Measurements from ENCODE around the gene PLG.
"Not testable (repeated sequence)": the region's sequence is repeated elsewhere in the genome, so short reads cannot be mapped to it uniquely, and the experiment has no call there.

Gene PLG

DNA sequence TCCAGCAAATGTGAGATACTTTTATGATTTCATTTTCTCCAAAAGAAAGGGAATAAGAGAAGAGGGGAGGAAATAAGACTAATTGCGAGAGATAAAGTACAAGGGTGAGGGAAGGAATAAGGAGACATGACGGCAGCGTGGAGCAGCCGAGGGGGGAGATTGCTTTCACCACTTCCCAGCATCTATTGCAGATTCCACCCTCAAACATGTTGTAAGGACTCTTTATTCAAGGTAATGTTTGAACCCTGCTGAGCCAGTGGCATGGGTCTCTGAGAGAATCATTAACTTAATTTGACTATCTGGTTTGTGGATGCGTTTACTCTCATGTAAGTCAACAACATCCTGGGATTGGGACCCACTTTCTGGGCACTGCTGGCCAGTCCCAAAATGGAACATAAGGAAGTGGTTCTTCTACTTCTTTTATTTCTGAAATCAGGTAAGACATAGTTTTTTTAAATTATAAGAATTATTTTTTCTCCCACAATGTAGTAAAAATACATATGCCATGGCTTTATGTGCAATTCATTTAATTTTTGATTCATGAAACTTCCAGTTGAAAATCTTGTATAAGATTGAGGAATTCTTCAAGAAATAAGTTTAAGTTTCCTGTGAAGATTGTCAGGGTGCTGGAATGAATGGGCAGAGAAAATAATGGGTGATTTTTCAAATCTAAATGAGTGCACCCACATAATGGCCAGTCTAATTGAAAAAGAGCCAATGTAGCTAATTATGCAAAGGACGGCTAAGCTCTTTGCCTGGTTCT, at the start of gene PLG:
PLG (plus strand) TSS at position 327 of the 763 bp plus-strand sequence; CDS start at position 388, 61 bp downstream.
- H3K36me3 ChIP-seq (ENCODE audit: control insufficient read depth, insufficient read depth, low read length, severe bottlenecking); DNase-seq (ENCODE audit: low read depth); H3K4me1 ChIP-seq (ENCODE audit: control insufficient read depth, insufficient read depth, low read length); H3K9ac ChIP-seq (ENCODE audit: low read length); H3K9me3 ChIP-seq (ENCODE audit: control insufficient read depth, low read length); H3K27me3 ChIP-seq (replicated peaks; ENCODE audit: control insufficient read depth, insufficient read depth, low read length); H3K4me3 ChIP-seq (ENCODE audit: low read length): not testable (repeated sequence)

GRCh38 chr6:160659562-160659961, 42.5 kb upstream of the PLG start:
- no peak for DNase-seq (ENCODE audit: low read depth)
- Histone ChIP-seq H3K9me3 (ENCODE audit: control insufficient read depth, low read length) (peaks cover 14% of the 10 kb centered on the region), H3K4me3 (ENCODE audit: low read length) (no peak overlapping the region), H3K4me1 (ENCODE audit: control insufficient read depth, insufficient read depth, low read length) (no peaks in the 10 kb centered on the region), H3K27me3 (replicated peaks; ENCODE audit: control insufficient read depth, insufficient read depth, low read length) (no peaks in the 10 kb centered on the region), H3K36me3 (ENCODE audit: control insufficient read depth, insufficient read depth, low read length, severe bottlenecking) (no peaks in the 10 kb centered on the region), H3K9ac (ENCODE audit: low read length) (no peak overlapping the region)

DNA sequence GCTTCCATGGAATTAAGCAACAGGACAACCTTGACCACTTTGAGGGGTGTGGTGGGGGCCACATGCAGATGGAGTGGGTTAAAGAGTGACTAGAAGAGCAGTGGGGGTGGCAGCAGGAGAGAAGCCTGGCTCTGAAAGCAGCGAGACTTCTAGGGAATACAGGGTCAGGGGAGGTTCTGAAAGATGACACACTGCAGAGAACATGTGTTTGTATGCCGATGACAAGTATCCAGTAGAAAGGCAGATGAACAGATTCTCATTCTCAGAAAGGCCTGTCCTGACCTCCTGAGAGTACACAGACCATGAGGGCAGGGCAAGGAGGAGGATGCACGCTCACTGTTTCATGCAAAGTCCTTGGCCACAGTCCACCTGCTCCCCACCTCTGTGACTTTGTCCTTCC, 40.8 kb upstream of the PLG start:
- Histone ChIP-seq H3K4me3 (ENCODE audit: low read length) (no peak overlapping the region), H3K9me3 (ENCODE audit: control insufficient read depth, low read length) (peaks cover 13% of the 10 kb centered on the region), H3K4me1 (ENCODE audit: control insufficient read depth, insufficient read depth, low read length) (no peaks in the 10 kb centered on the region), H3K36me3 (ENCODE audit: control insufficient read depth, insufficient read depth, low read length, severe bottlenecking) (no peaks in the 10 kb centered on the region), H3K27me3 (replicated peaks; ENCODE audit: control insufficient read depth, insufficient read depth, low read length) (no peaks in the 10 kb centered on the region), H3K9ac (ENCODE audit: low read length) (no peak overlapping the region)
- no peak for DNase-seq (ENCODE audit: low read depth)

GRCh38 chr6:160662429-160662828, 39.6 kb upstream of the PLG start:
- H3K9ac ChIP-seq (ENCODE audit: low read length): no peak overlapping the region

GRCh38 chr6:160662842-160663241, 39.2 kb upstream of the PLG start:
- Histone ChIP-seq H3K27me3 (replicated peaks; ENCODE audit: control insufficient read depth, insufficient read depth, low read length) (no peaks in the 10 kb centered on the region), H3K9me3 (ENCODE audit: control insufficient read depth, low read length) (peaks cover 4% of the 10 kb centered on the region), H3K36me3 (ENCODE audit: control insufficient read depth, insufficient read depth, low read length, severe bottlenecking) (no peaks in the 10 kb centered on the region), H3K4me1 (ENCODE audit: control insufficient read depth, insufficient read depth, low read length) (no peaks in the 10 kb centered on the region), H3K4me3 (ENCODE audit: low read length) (no peak overlapping the region), H3K9ac (ENCODE audit: low read length) (no peak overlapping the region)
- no peak for DNase-seq (ENCODE audit: low read depth)

More at GRCh38 chr6:160662429-160662828, 39.6 kb upstream of the PLG start:
- no peaks in the 10 kb centered on the region for H3K36me3 ChIP-seq (ENCODE audit: control insufficient read depth, insufficient read depth, low read length, severe bottlenecking)
- no peak for DNase-seq (ENCODE audit: low read depth)
- H3K9me3 ChIP-seq (ENCODE audit: control insufficient read depth, low read length): peaks cover 5% of the 10 kb centered on the region
- H3K4me3 ChIP-seq (ENCODE audit: low read length): no peak overlapping the region
- H3K27me3 ChIP-seq (replicated peaks; ENCODE audit: control insufficient read depth, insufficient read depth, low read length): no peaks in the 10 kb centered on the region
- no peaks in the 10 kb centered on the region for H3K4me1 ChIP-seq (ENCODE audit: control insufficient read depth, insufficient read depth, low read length)

GRCh38 chr6:160664198-160664597, 37.8 kb upstream of the PLG start, which contains the start of gene LPA:
Gene LPA, minus strand, starts transcription at chr6:160664275. Its CDS starts 61 bp downstream, at chr6:160664214.
- not testable (repeated sequence) for H3K9me3 ChIP-seq (ENCODE audit: control insufficient read depth, low read length); H3K4me3 ChIP-seq (ENCODE audit: low read length); H3K9ac ChIP-seq (ENCODE audit: low read length); H3K27me3 ChIP-seq (replicated peaks; ENCODE audit: control insufficient read depth, insufficient read depth, low read length); DNase-seq (ENCODE audit: low read depth); H3K36me3 ChIP-seq (ENCODE audit: control insufficient read depth, insufficient read depth, low read length, severe bottlenecking); H3K4me1 ChIP-seq (ENCODE audit: control insufficient read depth, insufficient read depth, low read length)

- Histone ChIP-seq H3K36me3 (ENCODE audit: control insufficient read depth, insufficient read depth, low read length, severe bottlenecking) (no peaks in the 10 kb centered on the region), H3K4me3 (ENCODE audit: low read length) (no peak overlapping the region), H3K9ac (ENCODE audit: low read length) (no peak overlapping the region), H3K27me3 (replicated peaks; ENCODE audit: control insufficient read depth, insufficient read depth, low read length) (no peaks in the 10 kb centered on the region), H3K9me3 (ENCODE audit: control insufficient read depth, low read length) (peaks cover 4% of the 10 kb centered on the region), H3K4me1 (ENCODE audit: control insufficient read depth, insufficient read depth, low read length) (no peaks in the 10 kb centered on the region)
- DNase-seq (ENCODE audit: low read depth): no peak
Measured at GRCh38 chr6:160667639-160668481, 34.2 kb upstream of the PLG start.

DNA sequence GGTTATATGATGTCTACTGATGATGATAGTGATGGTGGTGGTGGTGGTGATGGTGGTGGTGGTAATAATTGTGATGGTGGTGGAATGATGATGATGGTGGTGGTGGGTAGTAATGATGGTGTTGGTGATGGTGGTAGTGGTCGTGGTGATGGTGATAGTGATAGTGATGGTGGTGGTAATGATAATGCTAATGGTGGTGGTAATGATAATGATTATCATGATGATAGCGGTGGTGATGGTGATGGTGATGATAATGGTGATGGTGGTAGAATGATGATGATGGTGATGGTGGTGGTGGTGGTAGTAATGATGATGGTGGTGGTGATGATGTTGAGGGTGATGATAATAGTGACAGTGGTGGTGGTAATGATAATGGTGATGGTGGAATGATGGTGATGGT, 33.5 kb upstream of the PLG start:
- no peaks in the 10 kb centered on the region for H3K27me3 ChIP-seq (replicated peaks; ENCODE audit: control insufficient read depth, insufficient read depth, low read length)
- H3K36me3 ChIP-seq (ENCODE audit: control insufficient read depth, insufficient read depth, low read length, severe bottlenecking): no peaks in the 10 kb centered on the region
- peaks cover 11% of the 10 kb centered on the region for H3K9me3 ChIP-seq (ENCODE audit: control insufficient read depth, low read length)
- H3K4me1 ChIP-seq (ENCODE audit: control insufficient read depth, insufficient read depth, low read length): no peaks in the 10 kb centered on the region
- no peak overlapping the region for H3K9ac ChIP-seq (ENCODE audit: low read length)
- DNase-seq (ENCODE audit: low read depth): no peak
- no peak overlapping the region for H3K4me3 ChIP-seq (ENCODE audit: low read length)

- H3K4me3 ChIP-seq (ENCODE audit: low read length); H3K4me1 ChIP-seq (ENCODE audit: control insufficient read depth, insufficient read depth, low read length); H3K9ac ChIP-seq (ENCODE audit: low read length); DNase-seq (ENCODE audit: low read depth); H3K36me3 ChIP-seq (ENCODE audit: control insufficient read depth, insufficient read depth, low read length, severe bottlenecking); H3K27me3 ChIP-seq (replicated peaks; ENCODE audit: control insufficient read depth, insufficient read depth, low read length): not testable (repeated sequence)
- H3K9me3 ChIP-seq (ENCODE audit: control insufficient read depth, low read length): peaks cover 15% of the 10 kb centered on the region
Measured at GRCh38 chr6:160676418-160676817, 25.6 kb upstream of the PLG start.

DNA sequence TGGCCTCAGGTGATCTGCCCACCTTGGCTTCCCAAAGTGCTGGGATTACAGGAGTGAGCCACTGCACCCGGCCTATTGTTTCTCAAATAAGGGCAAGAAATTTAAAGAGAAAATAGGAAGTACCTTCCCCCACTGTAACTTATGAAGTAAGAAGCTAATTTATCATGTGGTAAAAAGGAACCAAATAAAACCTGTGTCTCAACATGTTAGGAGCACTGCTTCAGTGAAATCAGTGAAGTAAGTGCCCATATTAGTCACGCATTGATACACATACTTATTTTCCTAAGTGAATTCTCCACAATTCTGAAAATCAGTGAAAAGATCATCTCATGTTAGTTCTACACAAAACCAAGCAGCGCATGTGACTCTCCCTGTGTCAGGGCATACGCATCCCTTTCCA, 23.8 kb upstream of the PLG start:
- peaks cover 7% of the 10 kb centered on the region for H3K9me3 ChIP-seq (ENCODE audit: control insufficient read depth, low read length)
- H3K4me3 ChIP-seq (ENCODE audit: low read length): no peak overlapping the region
- DNase-seq (ENCODE audit: low read depth): no peak
- H3K36me3 ChIP-seq (ENCODE audit: control insufficient read depth, insufficient read depth, low read length, severe bottlenecking): no peaks in the 10 kb centered on the region
- H3K4me1 ChIP-seq (ENCODE audit: control insufficient read depth, insufficient read depth, low read length): no peaks in the 10 kb centered on the region
- no peak overlapping the region for H3K9ac ChIP-seq (ENCODE audit: low read length)
- peaks cover 3% of the 10 kb centered on the region for H3K27me3 ChIP-seq (replicated peaks; ENCODE audit: control insufficient read depth, insufficient read depth, low read length)

DNA sequence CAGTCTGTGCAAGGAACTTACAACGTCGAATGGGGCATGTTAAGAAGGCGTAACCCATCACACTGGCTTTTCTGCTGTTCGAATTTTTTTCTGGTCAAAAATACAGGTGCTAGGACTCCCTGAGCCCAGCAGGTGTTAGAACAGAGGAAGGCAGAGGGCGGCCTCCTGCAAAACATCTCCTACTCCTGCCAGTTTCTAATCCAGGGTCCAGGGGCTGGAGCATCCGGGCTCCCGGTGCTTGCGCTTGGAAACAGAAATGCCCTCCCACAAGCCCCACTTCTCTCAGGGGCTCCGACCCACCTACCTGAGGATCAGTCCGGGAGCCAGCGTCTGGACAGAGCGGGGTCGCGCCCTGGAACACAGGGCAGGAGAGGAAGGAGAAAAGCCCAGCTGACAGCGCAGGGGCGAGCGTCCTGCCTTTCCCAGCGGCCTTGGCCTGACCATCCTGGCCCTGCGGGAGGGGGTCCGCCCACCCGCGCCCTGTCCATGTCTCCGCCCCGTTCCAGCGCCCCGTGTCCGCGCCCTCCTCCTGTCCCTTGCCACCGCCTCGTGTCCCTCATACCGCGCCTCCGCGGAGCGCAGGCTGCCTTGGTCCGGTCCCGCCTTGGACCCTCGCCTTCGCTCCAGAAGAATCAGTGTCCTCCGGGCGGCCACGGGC, 23.2 kb upstream of the PLG start:
- Histone ChIP-seq H3K27me3 (replicated peaks; ENCODE audit: control insufficient read depth, insufficient read depth, low read length) (peaks cover 3% of the 10 kb centered on the region), H3K4me3 (ENCODE audit: low read length) (no peak overlapping the region), H3K9ac (ENCODE audit: low read length) (no peak overlapping the region), H3K36me3 (ENCODE audit: control insufficient read depth, insufficient read depth, low read length, severe bottlenecking) (no peaks in the 10 kb centered on the region), H3K9me3 (ENCODE audit: control insufficient read depth, low read length) (peaks cover under 1% of the 10 kb centered on the region), H3K4me1 (ENCODE audit: control insufficient read depth, insufficient read depth, low read length) (no peaks in the 10 kb centered on the region)
- DNase-seq (ENCODE audit: low read depth): no peak

Data from adipocyte (in vitro differentiated cells).